OCI-LY1 (cell line): ENCODE data around the gene FANCC.

Source experiments
- CTCF ChIP-seq: fragments of 200-600 bp; sonication (generic), shearing (Covaris generic); IDR thresholded peaks from 2 replicates; pipeline ENCODE4 v1.5.1; 2017; ENCODE audit warnings: mild to moderate bottlenecking, antibody characterized with exemption, low read length, moderate library complexity, mixed read lengths
- EZH2 ChIP-seq: fragments of 200-600 bp; sonication (generic), shearing (Covaris generic); IDR thresholded peaks from 2 replicates; pipeline ENCODE4 v1.8.0; 2017; ENCODE audit warnings: borderline replicate concordance, mixed run types, mild to moderate bottlenecking, antibody characterized with exemption, low read length, moderate library complexity, mixed read lengths

GRCh38 chr9:95317119-95317892, at the start of gene FANCC:
- no peak for TF ChIP-seq CTCF
- TF ChIP-seq EZH2 = no peak
